GM04504 (cell line): ENCODE results near the gene ITPRID2.
"Not testable (repeated sequence)": the region's sequence is repeated elsewhere in the genome, so short reads cannot be mapped to it uniquely, and the experiment has no call there.

Experiments used
- DNase-seq: peaks from one replicate; pipeline ENCODE4 v3.0.0-alpha.2; 2012; ENCODE audit warnings: low read depth

The ITPRID2 gene

DNA sequence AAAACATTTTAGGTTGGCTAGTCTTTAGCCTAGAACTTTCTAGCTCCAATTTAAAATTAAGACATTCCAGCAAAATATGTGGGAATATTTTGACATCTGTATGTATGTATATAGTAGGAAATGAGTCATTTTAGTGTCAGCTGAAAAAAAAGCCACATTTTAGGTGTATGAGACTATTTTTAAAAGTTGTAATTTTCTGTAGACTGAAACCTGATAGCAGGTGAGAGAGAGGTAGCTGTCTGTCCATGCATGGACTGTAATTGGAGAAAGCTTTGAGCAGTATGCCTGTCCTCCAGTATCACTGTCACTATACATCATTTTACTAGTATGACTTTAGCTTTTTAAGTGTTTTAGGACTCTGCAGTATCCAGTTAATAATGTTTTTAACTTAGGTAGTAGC is 68.0 kb downstream of the ITPRID2 start:
- DNase-seq = no peak

DNA sequence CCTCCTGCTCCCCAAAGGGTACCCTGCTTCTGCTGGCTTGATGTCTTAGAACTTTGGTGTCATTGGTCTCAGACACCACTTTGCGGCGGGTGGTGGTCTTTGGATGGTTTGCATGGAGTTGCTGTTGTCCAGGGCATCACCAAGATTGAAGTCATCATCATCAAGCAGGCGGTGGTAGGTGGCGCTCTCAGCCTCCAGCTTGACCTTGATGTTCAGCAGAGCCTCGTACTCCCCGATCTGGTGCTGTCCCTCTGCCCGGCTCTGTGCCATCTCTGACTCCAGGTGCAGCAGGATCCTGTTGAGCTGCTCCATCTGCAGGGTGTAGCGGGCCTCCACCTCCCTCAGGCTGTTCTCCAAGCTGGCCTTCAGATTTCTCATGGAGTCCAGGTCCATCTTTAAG is 69.6 kb downstream of the ITPRID2 start:
- not testable (repeated sequence) for DNase-seq

DNA sequence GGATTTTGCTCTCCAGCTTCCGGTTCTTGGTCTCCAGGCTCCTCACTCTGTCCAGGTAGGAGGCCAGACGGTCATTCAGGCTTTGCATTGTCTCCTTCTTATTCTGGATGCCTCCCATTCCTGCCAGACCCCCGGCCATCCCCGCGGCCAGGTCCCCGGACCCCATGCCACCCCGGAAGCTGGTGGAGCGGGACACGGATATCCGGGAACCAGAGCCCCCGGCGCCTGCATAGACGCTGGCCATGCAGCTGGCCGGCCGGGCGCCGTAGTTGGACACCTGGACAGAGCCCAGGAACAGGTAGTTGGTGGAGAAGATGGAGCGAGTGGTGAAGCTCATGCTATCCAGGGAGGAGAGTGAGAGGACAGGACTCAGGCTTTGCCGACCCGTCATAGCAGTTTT is 70.6 kb downstream of the ITPRID2 start:
- DNase-seq = no peak

DNA sequence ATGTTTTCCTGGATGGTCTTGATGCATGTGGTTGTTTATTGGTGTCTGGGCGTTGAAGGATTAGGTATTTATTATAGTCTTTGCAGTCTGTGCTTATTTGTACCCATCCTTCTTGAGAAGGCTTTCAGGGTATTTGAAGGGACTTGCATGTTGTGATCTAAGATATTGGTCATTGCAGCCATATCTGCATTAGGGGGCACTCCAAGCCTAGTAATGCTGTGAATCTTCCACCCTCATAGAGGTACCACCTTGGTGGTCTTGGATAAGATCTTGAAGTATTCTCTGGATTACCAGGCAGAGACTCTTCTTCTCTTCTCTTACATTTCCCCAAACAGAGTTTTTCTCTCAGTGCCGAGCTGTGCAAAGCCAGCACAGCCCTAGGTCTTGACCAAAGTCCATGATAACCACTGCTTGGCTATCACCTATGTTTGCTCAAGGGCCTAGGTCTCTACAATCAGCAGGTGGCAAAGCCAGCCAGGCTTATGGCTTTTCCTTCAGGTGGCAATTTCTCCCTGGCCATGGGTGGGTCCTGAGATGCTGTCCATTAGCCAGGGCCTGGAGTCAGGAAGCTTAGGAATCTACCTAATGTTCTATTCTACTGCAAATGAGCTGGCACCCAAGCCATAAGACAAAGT is 78.7 kb downstream of the ITPRID2 start:
- no peak for DNase-seq

GRCh38 chr2:181971032-181971431 is 79.5 kb downstream of the ITPRID2 start:
- no peak for DNase-seq

DNA sequence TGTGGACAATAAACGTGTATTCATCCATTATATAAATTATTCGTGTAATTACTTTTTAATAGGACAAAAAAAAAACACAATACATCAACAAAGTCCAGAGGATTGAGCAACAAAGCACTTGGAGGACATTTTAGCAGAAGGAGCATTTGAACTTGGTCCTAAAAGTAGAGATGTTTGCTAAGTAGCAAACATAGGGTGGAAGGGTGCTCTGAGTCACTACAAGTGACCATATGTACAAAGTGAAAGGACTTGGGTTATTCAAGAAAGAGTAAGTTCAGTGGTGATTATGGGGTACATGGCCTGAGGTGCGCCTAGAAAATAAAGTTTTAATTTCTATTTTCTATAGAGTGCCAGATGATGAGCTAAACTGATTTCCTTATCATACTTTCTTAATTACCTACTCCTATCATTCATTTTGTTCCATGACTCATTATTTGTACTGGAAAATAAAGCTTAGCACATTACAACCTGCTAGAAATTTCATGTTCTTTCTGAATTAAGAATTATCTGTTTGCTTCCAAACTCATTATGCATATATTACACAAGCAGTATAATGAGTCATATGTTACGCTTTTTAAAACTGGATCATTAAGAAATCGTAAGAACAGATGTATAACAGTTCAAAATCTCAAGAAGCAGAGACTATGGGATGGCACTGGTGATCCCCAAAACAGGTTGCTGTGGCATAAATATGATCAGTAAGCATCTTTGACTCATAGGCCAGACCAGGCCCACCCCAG is 81.1 kb downstream of the ITPRID2 start:
- no peak for DNase-seq

DNA sequence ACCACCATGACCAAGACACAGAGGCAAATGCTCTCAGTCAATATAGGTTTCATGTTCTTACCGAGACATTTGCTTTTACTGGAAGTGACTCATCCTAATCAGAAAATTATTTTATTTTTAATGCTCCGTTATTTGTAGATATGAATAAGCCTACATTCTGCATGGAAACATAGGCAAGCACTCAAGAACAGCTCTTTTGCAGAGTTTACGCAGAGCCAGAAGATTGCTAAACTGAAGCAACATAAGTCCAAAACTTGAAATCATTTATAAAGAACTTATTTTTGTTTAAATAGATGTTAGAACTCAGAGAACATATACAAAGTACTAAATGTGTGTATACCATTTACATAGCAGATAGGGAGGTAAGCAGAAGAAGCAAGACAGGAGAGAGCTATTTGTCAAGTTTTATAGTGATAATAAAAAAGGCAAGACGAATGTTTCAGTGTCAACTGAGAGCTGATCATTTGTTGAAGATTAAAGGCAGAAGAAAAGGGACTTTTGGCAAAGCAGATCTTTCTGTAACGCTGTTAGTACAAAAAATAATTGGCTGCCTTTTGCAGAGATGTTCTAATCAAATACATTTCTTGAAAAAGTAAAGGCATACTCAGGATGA is 81.7 kb downstream of the ITPRID2 start:
- no peak for DNase-seq

DNA sequence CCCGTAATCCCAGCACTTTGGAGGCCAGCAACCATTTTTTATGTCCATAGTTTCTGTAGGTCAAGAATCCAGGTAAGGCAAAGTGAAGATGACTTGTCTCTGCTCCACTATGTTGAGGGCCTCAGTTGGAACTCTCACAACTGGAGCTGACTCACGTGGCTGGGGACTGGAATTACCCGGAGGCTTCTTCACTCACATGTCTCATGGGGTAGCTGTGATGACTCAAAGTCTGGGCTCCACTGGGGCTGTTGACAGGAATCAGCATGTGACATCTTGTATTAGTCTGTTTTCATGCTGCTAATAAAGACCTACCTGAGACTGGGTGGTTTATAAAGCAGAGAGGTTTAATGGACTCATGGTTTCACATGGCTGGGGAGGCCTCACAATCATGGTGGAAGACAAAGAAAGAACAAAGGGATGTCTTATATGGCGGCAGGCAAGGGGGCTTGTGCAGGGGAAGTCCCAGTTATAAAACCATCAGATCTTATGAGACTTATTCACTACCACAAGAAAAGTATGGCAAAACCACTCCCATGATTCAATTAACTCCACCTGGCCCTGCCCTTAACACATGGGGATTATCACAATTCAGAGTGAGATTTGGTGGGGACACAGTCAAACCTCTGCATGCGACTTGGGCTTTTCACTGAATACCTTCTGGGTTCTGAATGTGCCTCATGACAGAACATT is 86.3 kb downstream of the ITPRID2 start:
- DNase-seq = peak; percentile 49

DNA sequence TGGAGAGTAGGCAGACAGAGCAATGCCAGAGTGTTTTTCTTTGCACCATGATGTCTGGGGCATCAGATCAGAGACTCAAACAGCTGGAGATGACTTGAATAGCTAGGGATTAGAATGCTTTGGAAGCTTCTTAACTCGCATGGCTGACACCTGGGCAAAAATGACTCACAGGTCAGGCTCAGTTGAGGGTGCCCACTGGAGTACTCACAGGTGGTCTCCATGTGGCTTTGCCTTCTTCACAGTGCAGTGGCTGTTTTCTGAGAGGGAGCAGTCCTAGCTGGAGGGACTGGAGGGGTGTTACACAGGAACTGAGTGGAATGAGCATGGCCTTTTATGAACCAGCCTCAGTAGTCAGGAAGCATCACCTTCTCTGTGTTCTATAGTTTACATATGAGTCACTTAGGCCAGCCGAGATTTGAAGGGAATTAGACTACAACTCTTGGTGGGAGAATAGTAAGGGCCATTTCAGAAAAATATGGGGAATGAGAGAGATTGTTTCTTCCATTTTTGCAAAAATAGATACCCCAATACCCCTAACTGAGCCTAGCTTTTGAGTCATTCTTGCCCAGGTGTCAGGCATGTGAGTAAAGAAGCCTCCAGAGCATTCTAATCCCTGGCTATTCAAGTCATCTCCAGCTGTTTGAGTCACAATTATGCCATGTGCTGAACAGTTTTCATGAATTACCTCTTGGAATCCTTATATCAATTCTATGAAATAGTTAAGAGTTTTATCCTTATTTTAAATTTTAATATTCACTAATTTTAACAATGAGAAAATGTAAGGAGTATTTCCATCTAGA is 87.0 kb downstream of the ITPRID2 start:
- DNase-seq = no peak
